Astrocyte of the spinal cord (primary cell): ENCODE data around the gene TRMT112.
"Not testable (repeated sequence)": the region's sequence is repeated elsewhere in the genome, so short reads cannot be mapped to it uniquely, and the experiment has no call there.

Experiments used
- DNase-seq: peaks from one replicate; pipeline ENCODE4 v3.0.0; 2011; ENCODE audit warnings: low read depth, low spot score
- H3K4me3 ChIP-seq: 2 replicates; pipeline ENCODE4 v1.5.1; 2011; ENCODE audit warnings: low read depth, mild to moderate bottlenecking, low read length, moderate library complexity
- in situ Hi-C: cut with HindIII; loops from 2 replicates; pipeline ENCODE4 v1.10.0; 2017; ENCODE audit warnings: low sequenced_read_pairs
- TF ChIP-seq, protein P1 (sequence below): IDR thresholded peaks from 2 replicates; pipeline ENCODE4 v1.5.1; 2012; ENCODE audit warnings: low read depth, mild to moderate bottlenecking, low read length, inconsistent platforms

TRMT112 gene

DNA sequence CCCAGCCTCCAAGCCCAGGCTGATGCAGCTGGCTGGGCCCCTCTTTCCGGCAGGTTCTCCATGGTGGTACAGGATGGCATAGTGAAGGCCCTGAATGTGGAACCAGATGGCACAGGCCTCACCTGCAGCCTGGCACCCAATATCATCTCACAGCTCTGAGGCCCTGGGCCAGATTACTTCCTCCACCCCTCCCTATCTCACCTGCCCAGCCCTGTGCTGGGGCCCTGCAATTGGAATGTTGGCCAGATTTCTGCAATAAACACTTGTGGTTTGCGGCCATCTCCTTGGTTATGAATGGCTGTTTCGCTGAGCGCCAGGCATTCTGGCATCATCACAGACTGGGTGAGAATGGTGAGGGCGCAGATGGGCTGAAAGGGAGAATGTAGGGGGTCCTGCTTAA, 4.2 kb upstream of the TRMT112 start:
- TF ChIP-seq, protein P1, sequence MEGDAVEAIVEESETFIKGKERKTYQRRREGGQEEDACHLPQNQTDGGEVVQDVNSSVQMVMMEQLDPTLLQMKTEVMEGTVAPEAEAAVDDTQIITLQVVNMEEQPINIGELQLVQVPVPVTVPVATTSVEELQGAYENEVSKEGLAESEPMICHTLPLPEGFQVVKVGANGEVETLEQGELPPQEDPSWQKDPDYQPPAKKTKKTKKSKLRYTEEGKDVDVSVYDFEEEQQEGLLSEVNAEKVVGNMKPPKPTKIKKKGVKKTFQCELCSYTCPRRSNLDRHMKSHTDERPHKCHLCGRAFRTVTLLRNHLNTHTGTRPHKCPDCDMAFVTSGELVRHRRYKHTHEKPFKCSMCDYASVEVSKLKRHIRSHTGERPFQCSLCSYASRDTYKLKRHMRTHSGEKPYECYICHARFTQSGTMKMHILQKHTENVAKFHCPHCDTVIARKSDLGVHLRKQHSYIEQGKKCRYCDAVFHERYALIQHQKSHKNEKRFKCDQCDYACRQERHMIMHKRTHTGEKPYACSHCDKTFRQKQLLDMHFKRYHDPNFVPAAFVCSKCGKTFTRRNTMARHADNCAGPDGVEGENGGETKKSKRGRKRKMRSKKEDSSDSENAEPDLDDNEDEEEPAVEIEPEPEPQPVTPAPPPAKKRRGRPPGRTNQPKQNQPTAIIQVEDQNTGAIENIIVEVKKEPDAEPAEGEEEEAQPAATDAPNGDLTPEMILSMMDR: no peak
- DNase-seq: peak; percentile 53
- in situ Hi-C loops: no loop called here
- H3K4me3 ChIP-seq: no peak overlapping the region

DNA sequence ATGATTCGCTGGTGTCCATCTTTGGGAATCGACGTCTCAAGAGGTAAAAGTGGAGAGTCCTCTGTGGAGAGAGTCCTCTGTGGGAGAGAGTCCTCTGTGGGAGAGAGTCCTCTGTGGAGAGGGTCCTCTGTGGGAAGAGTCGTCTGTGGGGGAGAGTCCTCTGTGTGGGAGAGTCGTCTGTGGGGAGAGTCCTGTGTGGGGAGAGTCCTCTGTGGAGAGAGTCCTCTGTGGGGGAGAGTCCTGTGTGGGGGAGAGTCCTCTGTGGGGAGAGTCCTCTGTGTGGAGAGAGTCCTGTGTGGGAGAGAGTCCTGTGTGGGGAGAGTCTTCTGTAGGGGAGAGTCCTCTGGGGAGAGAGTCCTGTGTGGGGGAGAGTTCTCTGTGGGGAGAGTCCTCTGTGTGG, 3.7 kb upstream of the TRMT112 start:
- in situ Hi-C loops: no loop called here
- TF ChIP-seq, protein P1: no peak
- H3K4me3 ChIP-seq: no peak overlapping the region
- DNase-seq: no peak

DNA sequence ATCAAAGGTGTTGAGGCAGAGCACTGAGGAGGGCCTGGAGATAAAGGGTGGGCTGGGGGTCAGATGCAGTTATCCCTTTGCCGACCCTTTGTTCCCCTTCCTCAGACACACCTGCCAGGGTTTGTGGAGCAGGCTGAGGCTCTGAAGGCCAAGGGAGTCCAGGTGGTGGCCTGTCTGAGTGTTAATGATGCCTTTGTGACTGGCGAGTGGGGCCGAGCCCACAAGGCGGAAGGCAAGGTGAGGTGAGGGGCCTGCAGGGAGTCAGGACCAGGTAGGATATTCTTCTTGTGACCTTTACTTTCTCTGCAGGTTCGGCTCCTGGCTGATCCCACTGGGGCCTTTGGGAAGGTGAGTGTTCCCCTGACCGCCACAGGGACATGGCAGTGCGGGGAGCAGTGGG, 3.2 kb upstream of the TRMT112 start:
- H3K4me3 ChIP-seq: no peak overlapping the region
- in situ Hi-C loops: no loop called here
- TF ChIP-seq, protein P1: no peak
- no peak for DNase-seq

DNA sequence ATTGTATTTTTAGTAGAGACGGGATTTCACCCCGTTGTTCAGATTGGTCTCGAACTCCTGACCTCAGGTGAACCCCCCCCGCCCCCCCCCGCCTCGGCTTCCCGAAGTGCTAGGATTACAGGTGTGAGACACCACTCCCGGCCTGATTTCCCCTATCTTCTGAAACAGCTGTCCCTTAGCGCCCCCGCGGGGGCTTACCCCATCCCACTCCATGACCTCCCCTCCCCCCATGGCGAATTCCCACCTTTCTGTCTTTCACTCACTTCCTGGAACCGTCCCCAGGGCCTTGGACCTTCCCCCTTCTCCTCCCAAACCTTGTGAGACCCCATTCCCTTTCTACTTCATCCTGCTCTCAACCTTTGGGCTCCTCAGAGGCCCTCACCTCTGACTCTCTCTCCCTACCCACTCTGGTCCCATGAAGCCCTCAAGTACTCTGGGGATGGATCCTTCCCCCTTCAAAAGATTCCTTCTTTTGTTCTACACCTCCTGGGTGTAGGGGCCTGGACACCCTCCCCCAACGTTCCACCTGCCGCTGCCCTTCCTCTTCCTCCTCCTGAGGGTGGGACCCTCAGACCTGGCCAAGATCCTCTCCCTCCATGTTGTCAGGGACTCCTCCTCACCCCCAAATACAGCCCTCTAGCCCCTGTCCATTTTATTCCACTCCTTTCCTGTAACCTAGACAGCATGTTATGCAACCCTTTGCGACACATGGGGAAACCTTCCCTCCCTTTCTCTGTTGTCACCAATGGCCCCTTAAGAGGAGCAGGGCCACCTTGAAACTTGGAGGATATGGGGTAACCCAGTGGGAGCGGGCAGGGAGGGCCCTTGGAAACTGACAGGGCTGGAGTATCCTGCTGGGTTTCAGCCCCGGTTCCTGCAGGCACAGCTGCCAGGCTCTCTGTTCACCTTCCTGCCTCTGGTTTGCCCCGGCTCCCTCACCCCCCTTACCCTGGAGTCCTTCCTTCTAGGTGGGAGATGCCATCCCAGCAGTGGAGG, 1.7 kb upstream of the TRMT112 start:
- peak overlapping the region; percentile 97 for H3K4me3 ChIP-seq
- TF ChIP-seq, protein P1: no peak
- no peak for DNase-seq
- in situ Hi-C loops: no loop called here

DNA sequence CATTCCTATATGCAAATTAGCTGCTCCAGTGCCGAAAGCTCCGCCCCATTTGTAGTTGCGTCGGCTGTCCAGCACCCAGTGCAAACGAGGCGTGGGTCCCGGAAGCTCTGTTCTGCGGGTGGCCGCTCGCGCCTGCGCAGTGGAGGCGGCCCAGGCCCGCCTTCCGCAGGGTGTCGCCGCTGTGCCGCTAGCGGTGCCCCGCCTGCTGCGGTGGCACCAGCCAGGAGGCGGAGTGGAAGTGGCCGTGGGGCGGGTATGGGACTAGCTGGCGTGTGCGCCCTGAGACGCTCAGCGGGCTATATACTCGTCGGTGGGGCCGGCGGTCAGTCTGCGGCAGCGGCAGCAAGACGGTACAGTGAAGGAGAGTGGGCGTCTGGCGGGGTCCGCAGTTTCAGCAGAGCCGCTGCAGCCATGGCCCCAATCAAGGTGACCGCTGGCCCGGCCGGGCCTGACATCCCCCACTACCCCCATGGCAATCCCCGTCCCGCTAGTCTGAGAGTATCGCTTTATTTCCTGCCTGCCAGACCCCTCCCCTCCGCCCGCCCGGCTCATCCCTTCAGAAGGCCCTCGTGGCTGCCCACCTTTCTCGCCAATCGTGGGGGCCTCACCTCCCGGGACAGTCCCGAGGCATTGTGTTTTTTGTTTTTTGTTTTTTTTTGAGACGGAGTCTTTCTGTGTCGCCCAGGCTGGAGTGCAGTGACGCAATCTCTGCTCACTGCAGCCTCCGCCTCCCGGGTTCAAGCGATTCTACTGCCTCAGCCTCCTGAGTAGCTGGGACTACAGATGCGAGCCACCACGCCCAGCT, 804 bp upstream of the TRMT112 start, which contains the start of gene PRDX5:
TSS of gene PRDX5 (plus strand) at position 161 of the 805 bp plus-strand sequence. CDS start at position 256, 95 bp downstream.
- in situ Hi-C loops: no loop called here
- DNase-seq: peak; percentile 95
- H3K4me3 ChIP-seq: peak within 1 kb of the TSS; percentile 97
- TF ChIP-seq, protein P1: peak; percentile 24

DNA sequence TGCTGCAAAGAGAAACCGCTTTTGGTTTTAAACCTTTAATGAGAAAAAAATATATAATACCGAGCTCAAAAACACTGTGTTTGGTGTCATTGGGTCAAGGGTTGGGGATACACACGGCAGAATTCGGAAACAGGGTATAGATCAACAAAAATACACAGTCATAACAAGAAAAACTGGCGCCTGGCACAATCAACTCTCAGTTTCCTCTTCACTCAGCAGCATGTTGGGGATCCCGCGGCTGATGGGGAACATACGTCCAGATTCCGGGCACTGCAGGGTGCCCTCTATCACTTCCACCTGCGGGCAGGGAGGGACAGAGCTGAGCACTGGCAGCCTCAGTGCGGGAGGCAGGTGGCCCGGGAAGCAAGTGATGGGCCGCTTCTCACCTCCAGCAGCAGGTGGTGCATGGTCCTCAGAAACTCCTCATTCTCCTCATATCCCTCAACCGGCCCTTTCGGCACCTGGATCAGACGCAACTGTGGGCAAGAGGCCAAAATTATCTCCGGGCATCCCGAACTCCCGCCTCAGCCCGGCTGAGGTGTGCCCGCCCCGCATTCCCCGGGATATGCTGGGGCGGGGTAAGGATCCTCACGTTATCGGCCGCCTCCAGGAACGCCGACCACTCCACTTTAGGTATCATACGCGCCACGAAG, 561 bp downstream of the TRMT112 start:
- in situ Hi-C loops: no loop called here
- H3K4me3 ChIP-seq: peak overlapping the region; percentile 97
- TF ChIP-seq, protein P1: peak; percentile 2
- no peak for DNase-seq

DNA sequence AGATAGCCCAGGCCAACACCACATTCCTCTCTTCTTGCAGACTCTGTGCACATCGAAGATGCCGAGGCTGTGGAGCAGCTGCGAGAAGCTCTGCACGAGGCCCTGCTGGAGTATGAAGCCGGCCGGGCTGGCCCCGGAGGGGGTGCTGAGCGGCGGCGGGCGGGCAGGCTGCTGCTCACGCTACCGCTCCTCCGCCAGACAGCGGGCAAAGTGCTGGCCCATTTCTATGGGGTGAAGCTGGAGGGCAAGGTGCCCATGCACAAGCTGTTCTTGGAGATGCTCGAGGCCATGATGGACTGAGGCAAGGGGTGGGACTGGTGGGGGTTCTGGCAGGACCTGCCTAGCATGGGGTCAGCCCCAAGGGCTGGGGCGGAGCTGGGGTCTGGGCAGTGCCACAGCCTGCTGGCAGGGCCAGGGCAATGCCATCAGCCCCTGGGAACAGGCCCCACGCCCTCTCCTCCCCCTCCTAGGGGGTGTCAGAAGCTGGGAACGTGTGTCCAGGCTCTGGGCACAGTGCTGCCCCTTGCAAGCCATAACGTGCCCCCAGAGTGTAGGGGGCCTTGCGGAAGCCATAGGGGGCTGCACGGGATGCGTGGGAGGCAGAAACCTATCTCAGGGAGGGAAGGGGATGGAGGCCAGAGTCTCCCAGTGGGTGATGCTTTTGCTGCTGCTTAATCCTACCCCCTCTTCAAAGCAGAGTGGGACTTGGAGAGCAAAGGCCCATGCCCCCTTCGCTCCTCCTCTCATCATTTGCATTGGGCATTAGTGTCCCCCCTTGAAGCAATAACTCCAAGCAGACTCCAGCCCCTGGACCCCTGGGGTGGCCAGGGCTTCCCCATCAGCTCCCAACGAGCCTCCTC, 1.5 kb downstream of the TRMT112 start:
- H3K4me3 ChIP-seq, in situ Hi-C loops, DNase-seq: not testable (repeated sequence)
